Right cardiac atrium (tissue), 5 donors: Measurements from ENCODE around the gene ADAMTS1. TPM values are rescaled to one million over a fixed set of nuclear protein-coding genes. Genes with fewer than 3 reads are reported as not detected.
"Not testable (repeated sequence)": the region's sequence is repeated elsewhere in the genome, so short reads cannot be mapped to it uniquely, and the experiment has no call there.

ENCODE experiments used
- ATAC-seq, 2 donors: fragments of 200-7000 bp; cut with Tn5 transposase; one replicate each; pipeline versions ENCODE4 v1.8.0 to v1.9.1; 2020; ENCODE audit warnings: moderate library complexity in 2 of 2, mild to moderate bottlenecking in 1 of 2
- DNase-seq, 3 donors: peaks; one replicate each; pipeline ENCODE4 v3.0.0-alpha.2; 2020
- H3K27ac ChIP-seq: one replicate; pipeline ENCODE4 v1.5.1; 2013; ENCODE audit warnings: mild to moderate bottlenecking, low read length, control low read depth, moderate library complexity
- H3K27me3 ChIP-seq: one replicate; pipeline ENCODE4 v1.6.1; 2013; ENCODE audit not compliant: control insufficient read depth, insufficient read depth
- H3K4me1 ChIP-seq: one replicate; pipeline ENCODE4 v1.6.1; 2013; ENCODE audit warnings: low read length; ENCODE audit not compliant: control insufficient read depth, insufficient read depth
- H3K4me3 ChIP-seq: one replicate; pipeline ENCODE4 v1.5.1; 2013; ENCODE audit warnings: low read length, control low read depth
- H3K9me3 ChIP-seq: one replicate; pipeline ENCODE4 v1.6.1; 2013; ENCODE audit warnings: low read length; ENCODE audit not compliant: control insufficient read depth
- WGBS: extraction: QIAGEN DNeasy Blood & Tissue Kit; methylation state at CpG from one replicate; pipeline ENCODE4 v1.1.7; 2013; 5-methylcytosine and 5-hydroxymethylcytosine counted together
- intact Hi-C, 4 donors: fragments of 100-400 bp; cut with DNase I; formaldehyde crosslinking; loops; one replicate each; pipeline versions ENCODE4 v1.11.0 to v1.14.0; 2022 to 2023
- polyA plus RNA-seq: library from polyadenylated mRNA; stranded (reverse); fragments of 200-250 nt; gene quantifications from one replicate; pipeline ENCODE4 v1.2.3, GENCODE V29; 2013
- total RNA-seq, 4 donors: library from RNA; stranded (reverse); fragmentation: NEBNext Ultra II Directional; extraction: Animal tissue kit (Norgen Biotek cat#: 25700); gene quantifications; one replicate each; pipeline ENCODE4 v1.2.1, GENCODE V29; 2021
- donor health status: healthy with polysubstance abuse.
- donor health status: DM: no; HTN: yes; CAD: no.
- donor health status: DM: no; HTN: no; CAD: no.
- donor health status: DM: no; HTN: yes; CAD: no; lungs with severe emphysema.
- donor health status: DM: yes; HTN: yes; CAD: no.

ADAMTS1 gene
- total and polyA plus RNA-seq, 5 donors = 52.3 to 142 (median 80.2) TPM

- not testable (repeated sequence) for H3K4me1 ChIP-seq, H3K27ac ChIP-seq, H3K27me3 ChIP-seq, H3K9me3 ChIP-seq, ATAC-seq, H3K4me3 ChIP-seq, DNase-seq
- WGBS = 97% methylated on average over 7 of the region's 7 CpGs
- intact Hi-C loops = loop anchor here in 3 of 4 donors (10.0 kb wide), 3 partner anchors 1198 to 1488 kb away; no protein-coding TSS in a partner anchor
Observed at GRCh38 chr21:26856871-26857350, 11.7 kb upstream of the ADAMTS1 start.

GRCh38 chr21:26854695-26855094 is 9.5 kb upstream of the ADAMTS1 start:
- not testable (repeated sequence) for H3K4me3 ChIP-seq, DNase-seq, H3K27ac ChIP-seq, ATAC-seq, H3K27me3 ChIP-seq, H3K4me1 ChIP-seq, H3K9me3 ChIP-seq
- WGBS = 97% methylated on average over 14 of the region's 14 CpGs
- intact Hi-C loops = loop anchor here in 3 of 4 donors (5.0 to 10.0 kb wide), 5 partner anchors 713 to 1490 kb away; no protein-coding TSS in a partner anchor

GRCh38 chr21:26852423-26852822 is 7.2 kb upstream of the ADAMTS1 start:
- intact Hi-C loops = loop anchor here in 3 of 4 donors (5.0 to 10.0 kb wide), 5 partner anchors 715 to 1492 kb away; no protein-coding TSS in a partner anchor

GRCh38 chr21:26851109-26851944 is 6.1 kb upstream of the ADAMTS1 start:
- 82% methylated on average over 6 of the region's 6 CpGs for WGBS
- ATAC-seq (no peak), DNase-seq (no peak)
- H3K27me3 ChIP-seq = no peaks in the 10 kb centered on the region
- H3K4me1 ChIP-seq = no peaks in the 10 kb centered on the region
- H3K27ac ChIP-seq = no peak overlapping the region
- H3K4me3 ChIP-seq = no peak overlapping the region
- intact Hi-C loops = loop anchor here (2.0 to 10.0 kb wide), 6 partner anchors 716 to 1493 kb away; no protein-coding TSS in a partner anchor
- no peaks in the 10 kb centered on the region for H3K9me3 ChIP-seq

More at GRCh38 chr21:26852423-26852822, 7.2 kb upstream of the ADAMTS1 start:
- no peak for ATAC-seq
- H3K27me3 ChIP-seq = no peaks in the 10 kb centered on the region
- H3K4me1 ChIP-seq = no peaks in the 10 kb centered on the region
- H3K9me3 ChIP-seq = no peaks in the 10 kb centered on the region
- no peak overlapping the region for H3K27ac ChIP-seq
- 94% methylated on average over 3 of the region's 3 CpGs for WGBS
- DNase-seq = no peak
- no peak overlapping the region for H3K4me3 ChIP-seq

GRCh38 chr21:26850116-26850643 is 5.0 kb upstream of the ADAMTS1 start:
- ATAC-seq (no peak), DNase-seq (no peak)
- no peak overlapping the region for H3K27ac ChIP-seq
- no peak overlapping the region for H3K4me3 ChIP-seq
- WGBS = 16% methylated on average over 5 of the region's 5 CpGs
- H3K4me1 ChIP-seq = no peaks in the 10 kb centered on the region
- intact Hi-C loops = loop anchor here (2.0 to 10.0 kb wide), 6 partner anchors 717 to 1495 kb away; no protein-coding TSS in a partner anchor
- no peaks in the 10 kb centered on the region for H3K27me3 ChIP-seq
- no peaks in the 10 kb centered on the region for H3K9me3 ChIP-seq

- DNase-seq (no peak), ATAC-seq (no peak)
- Histone ChIP-seq H3K9me3 (no peaks in the 10 kb centered on the region), H3K4me1 (no peaks in the 10 kb centered on the region), H3K27me3 (no peaks in the 10 kb centered on the region), H3K4me3 (no peak overlapping the region), H3K27ac (no peak overlapping the region)
- intact Hi-C loops = loop anchor here (2.0 to 10.0 kb wide), 9 partner anchors 715 to 1898 kb away; no protein-coding TSS in a partner anchor
- WGBS = 9% methylated on average over 4 of the region's 4 CpGs
Observed at GRCh38 chr21:26849428-26850115, 4.4 kb upstream of the ADAMTS1 start.

- no peak for DNase-seq
- Histone ChIP-seq H3K4me1 (no peaks in the 10 kb centered on the region), H3K4me3 (no peak overlapping the region), H3K27ac (no peak overlapping the region), H3K27me3 (no peaks in the 10 kb centered on the region), H3K9me3 (no peaks in the 10 kb centered on the region)
- WGBS = 48% methylated on average over 2 of the region's 2 CpGs
- ATAC-seq = no peak
- intact Hi-C loops = loop anchor here (5.0 to 10.0 kb wide), 5 partner anchors 717 to 1899 kb away; no protein-coding TSS in a partner anchor
Observed at GRCh38 chr21:26847921-26848320, 2.7 kb upstream of the ADAMTS1 start.

GRCh38 chr21:26847002-26847401 is 1.8 kb upstream of the ADAMTS1 start:
- Histone ChIP-seq H3K27me3 (no peaks in the 10 kb centered on the region), H3K4me1 (peaks cover 2% of the 10 kb centered on the region), H3K4me3 (peak overlapping the region; percentile 77), H3K9me3 (no peaks in the 10 kb centered on the region), H3K27ac (peak overlapping the region; percentile 99)
- DNase-seq (peak in 1 of 3 donors; percentile 40), ATAC-seq (no peak)
- intact Hi-C loops = loop anchor here (5.0 to 10.0 kb wide), 5 partner anchors 718 to 1900 kb away; no protein-coding TSS in a partner anchor
- WGBS = 17% methylated on average over 13 of the region's 13 CpGs

- DNase-seq = peak; percentile 95 to 96 (median 96)
- Histone ChIP-seq H3K9me3 (no peaks in the 10 kb centered on the region), H3K27ac (peak overlapping the region; percentile 99), H3K4me1 (peaks cover 2% of the 10 kb centered on the region), H3K27me3 (no peaks in the 10 kb centered on the region), H3K4me3 (peak overlapping the region; percentile 77)
- ATAC-seq = peak; percentile 69 to 71
- intact Hi-C loops = loop anchor here (5.0 to 10.0 kb wide), 5 partner anchors 719 to 1901 kb away; no protein-coding TSS in a partner anchor
- WGBS = under 1% methylated on average over 50 of the region's 50 CpGs
Observed at GRCh38 chr21:26846036-26846931, 1.1 kb upstream of the ADAMTS1 start.

- H3K27ac ChIP-seq = peak overlapping the region; percentile 99
- intact Hi-C loops = loop anchor here (5.0 to 10.0 kb wide), 5 partner anchors 719 to 1902 kb away; no protein-coding TSS in a partner anchor
- peak overlapping the region; percentile 77 for H3K4me3 ChIP-seq
- under 1% methylated on average over 7 of the region's 7 CpGs for WGBS
- H3K27me3 ChIP-seq = no peaks in the 10 kb centered on the region
- DNase-seq (no peak), ATAC-seq (no peak)
- peaks cover 2% of the 10 kb centered on the region for H3K4me1 ChIP-seq
- no peaks in the 10 kb centered on the region for H3K9me3 ChIP-seq
Observed at GRCh38 chr21:26845759-26846035, 488 bp upstream of the ADAMTS1 start.
